SK-N-SH (cell line): ENCODE data around the gene QRICH2. TPM values are rescaled to one million over a fixed set of nuclear protein-coding genes. Genes with fewer than 3 reads are reported as not detected.
A peak's percentile ranks its signal among the peaks of the same experiment; 100 is the strongest.

Experiments
- CTCF ChIA-PET: fragments of 300-600, 350-600 bp; formaldehyde crosslinking; extraction: SDS; loops from one replicate; lab custom pipeline; 2021; lab: Yijun Ruan, JAX
- POLR2A ChIA-PET: fragments of 350-600 bp; sonication (Branson Sonifier 250); formaldehyde crosslinking; extraction: SDS; loops from one replicate; lab custom pipeline; 2020; ENCODE audit warnings: antibody characterized with exemption, inconsistent platforms; lab: Yijun Ruan, JAX
- DNase-seq: peaks from one replicate; pipeline ENCODE4 v3.0.0; 2012
- H2AFZ ChIP-seq: fragments of 200-600 bp; sonication (generic); 2 replicates; pipeline ENCODE4 v1.8.1; 2016; ENCODE audit warnings: antibody characterized with exemption, mild to moderate bottlenecking, low read depth
- H3F3A ChIP-seq: fragments of 200-600 bp; sonication (generic); replicated peaks from 2 replicates; pipeline ENCODE3; 2016; ENCODE audit warnings: antibody characterized with exemption, mild to moderate bottlenecking; ENCODE audit not compliant: insufficient read depth
- H3K27ac ChIP-seq, 2 experiments: fragments of 200-500 bp in 1 of 2; fragments of 200-600 bp in 1 of 2; sonication (Bioruptor generic) in 1 of 2; sonication (generic), shearing (Covaris generic) in 1 of 2; 2 replicates each; pipeline versions ENCODE4 v1.5.1 to v1.6.1; 2014 to 2016; ENCODE audit warnings: low read depth in 2 of 2, inconsistent platforms in 1 of 2, low read length in 1 of 2, mild to moderate bottlenecking in 1 of 2, mixed read lengths in 1 of 2
- H3K27me3 ChIP-seq: fragments of 200-600 bp; sonication (generic), shearing (Covaris generic); 2 replicates; pipeline ENCODE4 v1.6.1; 2016; ENCODE audit warnings: mixed run types; ENCODE audit not compliant: insufficient read depth
- H3K36me3 ChIP-seq, 2 experiments: fragments of 200-500 bp in 1 of 2; fragments of 200-600 bp in 1 of 2; sonication (Bioruptor generic) in 1 of 2; sonication (generic) in 1 of 2; replicated peaks in 1 of 2; 2 replicates each; pipeline versions ENCODE3 to v1.5.1; 2014 to 2016; ENCODE audit warnings: low read length in 1 of 2, mild to moderate bottlenecking in 1 of 2; ENCODE audit not compliant: insufficient read depth in 2 of 2, control insufficient read depth in 1 of 2
- H3K4me1 ChIP-seq, 2 experiments: fragments of 200-500 bp in 1 of 2; fragments of 200-600 bp in 1 of 2; sonication (Bioruptor generic) in 1 of 2; sonication (generic), shearing (Covaris generic) in 1 of 2; 2 replicates each; pipeline versions ENCODE4 v1.5.1 to v1.6.1; 2014 to 2016; ENCODE audit warnings: low read depth in 1 of 2, low read length in 1 of 2, mixed run types in 1 of 2; ENCODE audit not compliant: insufficient read depth in 2 of 2, control insufficient read depth in 1 of 2
- H3K4me2 ChIP-seq: fragments of 200-600 bp; sonication (generic), shearing (Covaris generic); 2 replicates; pipeline ENCODE4 v1.6.1; 2017; ENCODE audit warnings: mixed run types
- H3K4me3 ChIP-seq, 2 experiments: fragments of 200-500 bp in 1 of 2; fragments of 200-600 bp in 1 of 2; sonication (Bioruptor generic) in 1 of 2; sonication (generic), shearing (Covaris generic) in 1 of 2; 2 replicates each; pipeline versions ENCODE4 v1.5.1 to v1.8.1; 2014 to 2016; ENCODE audit warnings: low read depth in 2 of 2, inconsistent platforms in 1 of 2, low read length in 1 of 2, mild to moderate bottlenecking in 1 of 2, mixed read lengths in 1 of 2, moderate library complexity in 1 of 2
- H3K79me2 ChIP-seq: fragments of 200-600 bp; sonication (generic); 2 replicates; pipeline ENCODE4 v1.8.1; 2017; ENCODE audit warnings: mild to moderate bottlenecking; ENCODE audit not compliant: insufficient read depth
- H3K9ac ChIP-seq: fragments of 200-600 bp; sonication (generic); 2 replicates; pipeline ENCODE4 v1.6.1; 2017; ENCODE audit warnings: mixed run types
- H3K9me2 ChIP-seq: fragments of 200-600 bp; sonication (generic); 2 replicates; pipeline ENCODE4 v1.6.1; 2017; ENCODE audit warnings: mixed run types
- H3K9me3 ChIP-seq: fragments of 200-600 bp; sonication (generic); 2 replicates; pipeline ENCODE4 v1.6.1; 2017; ENCODE audit warnings: mixed run types, mild to moderate bottlenecking, moderate library complexity
- H4K20me1 ChIP-seq: fragments of 200-600 bp; sonication (generic); 2 replicates; pipeline ENCODE4 v1.6.1; 2017; ENCODE audit warnings: mild to moderate bottlenecking, mixed run types; ENCODE audit not compliant: insufficient read depth
- IRF3 ChIP-seq: fragments of 150-350 bp; IDR thresholded peaks from 2 replicates; pipeline ENCODE4 v1.6.1; 2016; ENCODE audit warnings: mild to moderate bottlenecking, low read depth, low read length
- JUND ChIP-seq: IDR thresholded peaks from 2 replicates; pipeline ENCODE4 v1.4.0; 2012
- MAX ChIP-seq: IDR thresholded peaks from 2 replicates; pipeline ENCODE4 v1.4.0; 2012; ENCODE audit warnings: low read depth
- MEF2A ChIP-seq: IDR thresholded peaks from 2 replicates; pipeline ENCODE4 v1.4.0; 2012; ENCODE audit warnings: low read depth, borderline replicate concordance
- NFIC ChIP-seq: IDR thresholded peaks from 2 replicates; pipeline ENCODE4 v1.4.0; 2012; ENCODE audit warnings: borderline replicate concordance
- POLR2AphosphoS5 ChIP-seq: IDR thresholded peaks from 2 replicates; pipeline ENCODE4 v1.6.1; 2012; ENCODE audit warnings: low read depth, low read length
- RCOR1 ChIP-seq: fragments of 150-350 bp; IDR thresholded peaks from 2 replicates; pipeline ENCODE4 v1.6.1; 2017; ENCODE audit warnings: antibody characterized with exemption, low read length
- SMC3 ChIP-seq: IDR thresholded peaks from 2 replicates; pipeline ENCODE4 v1.6.1; 2012; ENCODE audit warnings: low read depth, low read length, improper control_type of control experiment
- TCF12 ChIP-seq: IDR thresholded peaks from 2 replicates; pipeline ENCODE4 v1.4.0; 2012
- TEAD4 ChIP-seq: IDR thresholded peaks from 2 replicates; pipeline ENCODE4 v1.4.0; 2012; ENCODE audit warnings: mild to moderate bottlenecking, borderline replicate concordance; ENCODE audit not compliant: insufficient read depth
- ZBTB33 ChIP-seq: IDR thresholded peaks from 2 replicates; pipeline ENCODE4 v1.4.0; 2012; ENCODE audit warnings: low read depth, borderline replicate concordance
- WGBS: methylation state at CpG from one replicate; pipeline ENCODE4 v1.1.6; 2017; ENCODE audit warnings: low lambda C conversion rate; 5-methylcytosine and 5-hydroxymethylcytosine counted together
- polyA plus RNA-seq, 3 experiments: library from polyadenylated mRNA; depleted of rRNA; stranded (reverse); fragments of >200 nt; gene quantifications; 2 replicates each; pipeline ENCODE4 v1.2.3, GENCODE V29; 2012
- TF ChIP-seq, protein P1 (sequence below): IDR thresholded peaks from 2 replicates; pipeline ENCODE4; 2012
- TF ChIP-seq, protein P2 (sequence below): fragments of 200-600 bp; sonication (generic); IDR thresholded peaks from 2 replicates; pipeline ENCODE4 v1.6.1; 2017; ENCODE audit warnings: antibody characterized with exemption, mild to moderate bottlenecking, moderate library complexity

Gene QRICH2
- polyA plus RNA-seq, 1 of the 3 experiments (the other 2 are of a cell fraction) = 6.2 TPM

GRCh38 chr17:76271669-76272540 lies 36.2 kb downstream of the QRICH2 start:
- H3K79me2 ChIP-seq = peaks cover 43% of the 10 kb centered on the region
- CTCF ChIA-PET = interaction anchor here (0.5 to 7.0 kb wide), 8 partner anchors 8 to 258 kb away, joined by 3 to 130 read pairs (median 3); no protein-coding TSS in a partner anchor
- 95% methylated on average over 33 of the region's 38 CpGs for WGBS

DNA sequence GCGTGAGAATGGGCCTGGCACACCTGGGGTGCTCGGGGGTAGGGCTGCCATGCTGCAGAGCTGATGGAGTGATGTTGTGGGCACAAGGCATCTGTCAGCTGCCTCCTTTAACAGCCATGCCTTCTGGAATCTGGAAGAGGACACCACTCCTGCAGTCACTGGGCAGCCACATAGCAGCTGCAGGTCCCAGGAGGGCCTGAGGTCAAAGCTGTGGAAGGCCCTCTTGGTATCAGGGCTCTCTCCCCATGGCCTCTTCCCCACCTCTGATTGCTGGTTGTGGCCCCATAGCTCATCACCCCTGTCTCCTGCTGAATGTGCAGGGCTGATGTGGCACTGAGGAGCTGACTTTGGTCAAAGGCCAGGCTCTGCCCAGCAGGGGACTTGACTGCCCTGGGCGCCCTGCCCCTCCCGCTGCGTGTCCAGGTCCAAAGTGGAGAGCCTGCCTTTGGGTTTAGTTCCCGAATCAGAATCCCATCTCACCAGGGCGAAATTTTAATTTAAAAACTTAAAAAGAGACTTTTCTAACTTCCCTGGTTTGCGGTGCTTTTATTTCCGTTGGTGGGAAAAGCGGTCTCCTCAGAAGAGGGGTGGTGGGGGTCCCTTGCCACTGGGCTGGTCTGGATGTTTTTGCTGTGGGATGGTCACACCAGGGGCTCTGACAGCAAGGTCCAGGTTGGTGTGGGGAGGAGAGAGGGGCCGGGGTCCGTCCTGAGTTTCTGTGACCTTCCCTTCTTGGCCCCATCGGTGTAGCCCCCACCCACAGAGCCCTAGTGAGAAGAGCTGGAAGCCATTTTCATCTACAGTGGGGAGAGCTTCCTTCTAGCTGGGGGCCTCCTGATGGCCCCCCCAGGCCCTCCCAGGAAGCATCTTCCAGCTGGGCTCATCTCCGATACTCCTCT lies 37.1 kb downstream of the QRICH2 start:
- ChIA-PET CTCF (interaction anchor here (0.5 to 7.0 kb wide), 5 partner anchors 9 to 257 kb away, joined by 3 to 130 read pairs (median 5); no protein-coding TSS in a partner anchor), POLR2A (interaction anchor here (1.1 kb wide), 1 partner anchor 24 kb away, joined by 3 read pairs; no protein-coding TSS in a partner anchor)
- Histone ChIP-seq H3K9me2 (no peaks in the 10 kb centered on the region), H4K20me1 (peaks cover 13% of the 10 kb centered on the region; the same call in 1 of the 2 replicates), H3K27ac (no peak overlapping the region), H3K9me3 (no peaks in the 10 kb centered on the region), H2AFZ (no peak overlapping the region), H3K4me2 (no peak overlapping the region), H3K36me3 (peaks cover 8 to 23% of the 10 kb centered on the region in 2 experiments), H3F3A (peaks cover 9% of the 10 kb centered on the region), H3K4me1 (peaks cover 19% of the 10 kb centered on the region in 2 experiments; a peak in 3 of 4 replicates), H3K4me3 (no peak overlapping the region), H3K9ac (no peak overlapping the region), H3K79me2 (peaks cover 52% of the 10 kb centered on the region), H3K27me3 (no peaks in the 10 kb centered on the region)
- peak; percentile 40 for DNase-seq
- WGBS = 95% methylated on average over 13 of the region's 14 CpGs
- TF ChIP-seq ZBTB33 (no peak), JUND (no peak), MAX (no peak), IRF3 (no peak), MEF2A (no peak), RCOR1 (no peak), TCF12 (no peak), TEAD4 (no peak)
- TF ChIP-seq, protein P1, sequence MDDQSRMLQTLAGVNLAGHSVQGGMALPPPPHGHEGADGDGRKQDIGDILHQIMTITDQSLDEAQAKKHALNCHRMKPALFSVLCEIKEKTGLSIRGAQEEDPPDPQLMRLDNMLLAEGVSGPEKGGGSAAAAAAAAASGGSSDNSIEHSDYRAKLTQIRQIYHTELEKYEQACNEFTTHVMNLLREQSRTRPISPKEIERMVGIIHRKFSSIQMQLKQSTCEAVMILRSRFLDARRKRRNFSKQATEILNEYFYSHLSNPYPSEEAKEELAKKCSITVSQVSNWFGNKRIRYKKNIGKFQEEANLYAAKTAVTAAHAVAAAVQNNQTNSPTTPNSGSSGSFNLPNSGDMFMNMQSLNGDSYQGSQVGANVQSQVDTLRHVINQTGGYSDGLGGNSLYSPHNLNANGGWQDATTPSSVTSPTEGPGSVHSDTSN = no peak
- TF ChIP-seq, protein P2, sequence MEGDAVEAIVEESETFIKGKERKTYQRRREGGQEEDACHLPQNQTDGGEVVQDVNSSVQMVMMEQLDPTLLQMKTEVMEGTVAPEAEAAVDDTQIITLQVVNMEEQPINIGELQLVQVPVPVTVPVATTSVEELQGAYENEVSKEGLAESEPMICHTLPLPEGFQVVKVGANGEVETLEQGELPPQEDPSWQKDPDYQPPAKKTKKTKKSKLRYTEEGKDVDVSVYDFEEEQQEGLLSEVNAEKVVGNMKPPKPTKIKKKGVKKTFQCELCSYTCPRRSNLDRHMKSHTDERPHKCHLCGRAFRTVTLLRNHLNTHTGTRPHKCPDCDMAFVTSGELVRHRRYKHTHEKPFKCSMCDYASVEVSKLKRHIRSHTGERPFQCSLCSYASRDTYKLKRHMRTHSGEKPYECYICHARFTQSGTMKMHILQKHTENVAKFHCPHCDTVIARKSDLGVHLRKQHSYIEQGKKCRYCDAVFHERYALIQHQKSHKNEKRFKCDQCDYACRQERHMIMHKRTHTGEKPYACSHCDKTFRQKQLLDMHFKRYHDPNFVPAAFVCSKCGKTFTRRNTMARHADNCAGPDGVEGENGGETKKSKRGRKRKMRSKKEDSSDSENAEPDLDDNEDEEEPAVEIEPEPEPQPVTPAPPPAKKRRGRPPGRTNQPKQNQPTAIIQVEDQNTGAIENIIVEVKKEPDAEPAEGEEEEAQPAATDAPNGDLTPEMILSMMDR = no peak

More at GRCh38 chr17:76271669-76272540, 36.2 kb downstream of the QRICH2 start:
- POLR2A ChIA-PET = interaction anchor here (1.1 kb wide), 1 partner anchor 25 kb away, joined by 3 read pairs; no protein-coding TSS in a partner anchor
- no peak overlapping the region for H3K4me2 ChIP-seq
- no peaks in the 10 kb centered on the region for H3K9me2 ChIP-seq
- peaks cover 9% of the 10 kb centered on the region for H3F3A ChIP-seq
- H3K27ac ChIP-seq = no peak overlapping the region
- no peak overlapping the region for H3K4me3 ChIP-seq
- TF ChIP-seq MEF2A (no peak), IRF3 (no peak), JUND (no peak), POLR2AphosphoS5 (no peak), SMC3 (no peak), NFIC (no peak)
- peaks cover 8 to 23% of the 10 kb centered on the region in 2 experiments for H3K36me3 ChIP-seq
- peaks cover 16 to 19% of the 10 kb centered on the region in 2 experiments; a peak in 3 of 4 replicates for H3K4me1 ChIP-seq
- no peaks in the 10 kb centered on the region for H3K9me3 ChIP-seq
- DNase-seq = peak; percentile 58
- H4K20me1 ChIP-seq = peaks cover 13% of the 10 kb centered on the region; the same call in 1 of the 2 replicates
- H3K27me3 ChIP-seq = no peaks in the 10 kb centered on the region
- no peak overlapping the region for H2AFZ ChIP-seq
- no peak overlapping the region for H3K9ac ChIP-seq
